CD4-positive, alpha-beta T cell treated with Interleukin-15 for 1 hour (primary cell): Measurements from ENCODE around the gene ZFPM1.

ENCODE experiments used
- DNase-seq: peaks from one replicate; pipeline ENCODE4 v3.0.0-alpha.2; 2020

The ZFPM1 gene

DNA sequence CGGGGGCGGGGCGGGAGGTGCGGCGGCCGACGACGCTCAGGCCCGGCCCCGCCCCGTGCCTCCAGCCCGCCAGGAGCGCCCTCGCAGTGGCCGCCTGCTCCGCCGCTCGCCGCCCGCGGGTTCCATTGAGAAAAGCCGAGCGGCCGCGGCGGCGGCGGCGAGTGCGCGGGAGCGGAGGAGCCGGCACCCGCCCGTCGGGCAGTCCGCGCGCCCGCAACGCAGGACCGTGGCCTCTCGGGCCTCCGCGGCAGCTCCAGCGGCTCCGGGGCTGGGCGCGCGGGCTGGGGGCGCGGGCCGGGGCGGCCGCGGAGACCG is at the start of gene ZFPM1:
Gene ZFPM1, plus strand, starts transcription at position 64 of the 315 bp plus-strand sequence. CDS start 359 bp downstream, outside the sequence.
- DNase-seq: no peak

DNA sequence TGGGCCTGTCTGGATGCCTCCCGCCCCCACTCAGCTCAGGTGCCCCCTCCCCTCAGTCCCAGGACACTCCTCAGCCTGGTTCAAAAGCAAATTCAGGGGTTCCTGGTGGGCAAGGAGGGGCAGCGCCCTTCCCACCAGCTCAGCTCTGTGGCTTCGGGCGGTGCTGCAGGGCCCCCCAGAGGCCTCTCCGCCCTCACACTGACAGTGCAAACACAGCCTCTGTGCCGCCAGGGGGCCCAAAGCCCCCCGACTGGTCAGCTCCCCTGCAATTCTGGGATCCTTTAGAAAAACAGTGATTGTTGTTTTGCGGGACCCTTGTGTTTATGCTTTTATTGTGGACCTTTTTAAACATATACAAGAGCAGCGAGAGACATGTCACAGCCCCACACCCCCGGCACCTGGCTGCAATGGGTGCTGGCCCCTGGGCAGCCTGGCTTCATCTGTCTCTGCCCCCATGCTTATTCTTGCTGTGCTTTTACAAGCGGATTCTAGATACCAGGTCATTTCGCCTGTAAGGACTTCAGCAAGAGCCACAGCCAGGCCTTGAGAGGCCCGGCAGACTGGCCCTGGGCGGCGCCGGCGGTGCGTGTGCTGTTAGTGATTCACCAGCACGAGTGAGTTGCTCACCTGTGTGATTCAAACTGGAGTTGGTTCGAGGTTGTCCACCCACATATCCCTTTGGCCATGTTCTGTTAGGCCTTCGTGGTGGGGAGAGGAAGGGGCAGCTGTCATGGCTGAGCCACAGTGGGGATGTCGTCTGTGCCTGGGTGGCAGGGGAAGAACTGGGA is 49.1 kb upstream of the ZFPM1 start:
- no peak for DNase-seq

DNA sequence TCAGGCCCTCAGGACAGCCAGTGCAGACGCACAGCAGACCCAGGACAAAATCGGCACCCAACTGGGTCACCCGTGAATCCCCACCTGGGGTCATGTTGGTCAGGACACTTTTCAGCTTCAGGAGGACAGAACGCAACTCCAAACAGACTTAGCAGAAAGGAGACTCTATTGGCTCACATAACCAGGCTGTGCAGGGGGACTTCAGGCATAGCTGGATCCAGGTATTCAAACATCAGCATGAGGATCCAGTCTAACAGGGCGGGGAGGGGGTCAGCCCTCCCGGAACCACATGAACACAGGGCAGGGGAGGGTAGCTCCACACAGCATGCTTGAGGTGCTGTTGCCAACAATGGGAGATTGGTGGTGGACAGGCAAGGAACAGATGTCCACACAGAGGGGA is 48.3 kb upstream of the ZFPM1 start:
- DNase-seq: no peak

DNA sequence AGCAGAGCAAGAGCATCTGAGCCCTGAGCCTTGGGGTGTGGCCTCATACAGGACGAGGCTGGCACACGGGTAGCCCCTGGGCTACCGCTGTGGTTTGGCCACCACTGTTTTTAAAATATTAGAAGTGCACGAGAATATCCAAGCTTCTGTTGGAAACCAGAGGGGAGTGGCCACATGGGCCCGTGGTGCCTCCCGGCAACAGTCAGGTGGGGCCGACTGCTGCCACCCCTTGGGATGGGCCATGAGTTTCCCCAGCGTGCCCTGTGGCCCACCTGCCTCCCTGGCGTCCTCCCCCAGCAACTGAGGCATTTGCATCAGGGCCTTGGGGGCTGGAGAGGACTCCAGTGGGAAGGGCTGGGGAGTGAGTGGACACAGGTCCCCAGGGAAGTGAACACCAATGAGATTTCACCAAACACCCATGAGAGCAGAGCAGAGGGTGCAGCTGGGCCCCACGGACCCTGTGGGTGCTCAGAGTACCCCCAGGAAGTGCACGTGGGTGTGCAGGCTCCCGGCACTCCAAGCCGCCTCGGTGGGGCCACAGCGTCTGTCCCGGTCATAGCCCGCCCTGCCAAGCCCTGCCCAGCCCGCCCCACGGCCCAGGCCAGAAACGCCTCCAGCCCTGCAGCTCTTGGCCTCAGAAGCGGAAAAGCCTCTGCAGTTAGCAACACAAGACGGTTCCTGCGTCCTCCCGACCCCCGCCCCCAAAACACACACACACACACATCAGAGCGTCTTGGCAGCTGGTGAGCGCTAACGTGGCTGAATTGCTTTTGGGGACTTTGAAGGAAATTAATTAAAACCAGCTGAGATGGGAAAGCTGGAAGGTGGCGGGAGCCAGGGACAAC is 47.6 kb upstream of the ZFPM1 start:
- no peak for DNase-seq

DNA sequence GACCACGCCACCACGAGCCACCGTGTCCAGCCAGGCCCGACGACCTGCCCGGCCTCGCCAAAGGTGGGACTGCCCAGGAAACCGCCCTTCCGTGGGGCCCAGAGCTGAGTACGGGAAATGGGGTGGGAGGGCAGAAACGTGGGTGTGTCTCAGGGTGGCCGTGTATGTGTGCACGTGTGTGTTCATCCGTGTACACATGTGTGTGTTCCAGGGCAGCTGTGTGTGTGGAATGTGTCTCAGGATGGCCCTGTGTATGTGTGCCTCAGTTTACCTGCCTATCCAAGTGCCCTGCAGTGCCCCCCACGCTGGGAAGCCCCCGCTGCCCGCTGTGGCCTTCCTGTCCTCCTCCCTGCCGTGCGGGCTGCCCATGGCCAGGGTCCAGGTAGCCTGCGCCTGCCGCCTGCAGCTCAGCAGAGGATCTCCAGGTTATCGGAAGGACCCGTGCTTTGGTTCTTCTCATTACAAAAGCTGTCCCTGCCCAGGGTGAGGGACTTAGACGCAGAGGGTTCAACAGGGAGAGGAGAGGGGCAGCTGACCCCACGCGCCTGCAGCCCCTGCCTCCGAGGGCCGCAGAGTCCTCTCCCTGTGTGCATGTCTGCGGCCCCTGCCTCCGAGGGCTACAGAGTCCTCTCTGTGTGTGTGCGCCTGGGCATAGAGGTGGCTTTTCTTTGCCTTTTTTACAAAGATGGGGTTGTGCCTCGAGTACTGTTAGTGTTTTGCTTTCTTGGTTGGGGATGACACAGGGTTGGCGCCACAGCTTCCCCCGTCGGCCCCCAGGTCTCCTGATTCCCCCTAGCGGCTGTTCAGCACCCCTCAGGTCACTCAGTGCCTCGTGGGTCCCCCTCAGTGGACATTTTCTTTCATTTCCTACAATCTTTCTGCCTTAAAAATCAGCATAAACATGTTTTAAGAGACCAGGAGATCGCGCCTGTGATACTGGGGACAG is 46.7 kb upstream of the ZFPM1 start:
- DNase-seq: no peak

DNA sequence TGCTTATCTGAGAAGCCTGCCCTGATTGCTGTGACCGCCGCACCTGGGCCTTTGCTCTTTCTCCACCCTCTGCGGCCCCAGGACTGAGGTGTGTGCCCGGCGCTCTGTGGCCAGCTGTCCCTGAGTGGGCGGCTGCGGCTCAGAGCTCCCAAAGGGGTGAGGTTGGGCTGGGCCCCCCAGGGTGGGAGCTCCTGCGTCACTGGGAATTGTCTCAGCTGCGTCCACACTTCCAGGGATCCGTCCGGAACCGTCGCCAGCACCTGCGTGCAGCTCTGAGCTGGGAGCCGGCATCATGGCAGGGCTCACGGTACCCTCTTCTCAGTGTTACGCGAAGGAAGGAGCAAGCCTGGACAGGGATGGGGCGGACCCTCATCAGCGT is 46.0 kb upstream of the ZFPM1 start:
- DNase-seq: no peak

DNA sequence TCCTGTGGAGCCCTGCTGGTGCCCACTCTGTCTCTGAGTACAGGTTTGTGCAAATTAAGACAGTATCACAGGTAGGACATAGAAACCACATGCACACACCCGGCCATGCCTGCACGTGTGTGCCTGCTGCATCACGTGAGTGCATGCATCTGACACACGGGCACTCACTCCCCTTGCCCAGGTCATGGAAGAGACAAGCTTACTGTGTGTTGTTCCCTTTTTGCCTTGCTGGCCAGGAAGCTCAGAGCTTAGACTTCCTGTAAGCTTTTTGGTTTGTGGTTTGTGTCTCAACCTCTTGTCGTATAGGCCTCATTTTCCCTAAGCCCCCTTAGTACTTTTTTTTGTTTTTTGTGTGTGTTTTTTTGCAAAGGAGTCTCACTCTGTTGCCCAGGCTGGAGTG is 45.3 kb upstream of the ZFPM1 start:
- peak; percentile 43 for DNase-seq

DNA sequence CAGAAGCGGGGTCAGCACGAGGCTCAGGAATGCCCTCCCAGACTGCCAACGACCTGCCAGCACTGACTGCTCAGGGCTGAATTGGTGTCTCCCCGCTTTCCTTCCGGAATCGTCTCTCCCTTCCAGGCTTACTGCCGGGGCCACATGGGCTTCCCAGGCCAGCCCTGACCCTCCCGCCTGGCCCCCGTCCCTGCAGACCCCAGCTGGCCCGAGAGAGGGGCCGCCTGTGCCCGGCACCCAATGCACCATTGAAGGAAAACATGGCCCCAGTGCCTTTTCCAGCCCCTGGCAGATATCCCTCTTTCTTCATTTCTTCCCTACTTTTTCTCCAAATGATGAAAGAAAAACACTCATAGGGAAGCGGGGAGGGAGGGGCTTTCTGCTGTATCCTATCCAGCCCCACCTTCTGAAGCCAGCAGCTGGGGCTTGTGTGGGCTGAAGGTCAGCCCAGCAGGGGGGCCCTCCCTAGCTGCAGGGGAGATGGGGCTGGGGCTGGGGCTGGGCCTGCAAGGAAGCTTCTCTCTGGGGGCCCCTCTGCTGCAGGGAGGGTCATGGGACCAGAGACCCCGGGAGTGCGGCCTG is 44.4 kb upstream of the ZFPM1 start:
- DNase-seq: no peak

DNA sequence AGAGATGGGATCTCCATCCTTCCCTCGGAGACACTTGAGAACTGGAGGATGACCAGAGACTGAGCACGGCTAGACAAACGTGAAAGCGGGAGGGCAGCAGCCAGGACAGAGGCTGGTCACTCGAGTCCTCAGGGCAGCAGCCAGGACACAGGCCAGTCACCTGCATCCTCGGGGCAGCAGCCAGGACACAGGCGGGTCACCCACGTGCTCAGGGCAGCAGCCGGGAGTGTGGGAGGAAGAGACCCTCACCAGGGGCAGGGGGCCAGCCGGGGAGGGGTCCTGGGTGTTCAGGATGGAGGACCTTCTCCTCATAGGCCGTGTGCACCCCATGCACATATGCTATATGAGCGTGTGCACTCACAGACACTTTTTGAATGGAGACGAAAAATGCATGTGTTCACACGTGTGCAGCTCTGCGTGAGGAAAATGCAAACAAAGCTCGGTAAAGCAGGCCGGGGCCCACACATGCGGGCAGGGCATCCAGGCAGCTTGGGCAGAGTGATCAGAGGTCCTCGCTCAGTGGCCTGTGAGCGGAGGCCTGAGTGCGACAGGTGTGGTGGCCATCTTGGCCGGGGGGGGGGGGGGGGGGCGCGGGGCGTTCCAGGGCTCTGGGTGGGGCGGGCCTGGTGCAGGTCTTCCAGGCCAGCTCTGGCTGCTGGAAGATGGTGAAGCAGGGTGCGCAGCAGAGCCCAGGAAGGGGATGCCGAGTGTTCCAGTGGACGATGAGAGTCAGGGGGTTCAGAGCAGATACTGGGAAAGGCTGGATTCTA is 43.6 kb upstream of the ZFPM1 start:
- no peak for DNase-seq

DNA sequence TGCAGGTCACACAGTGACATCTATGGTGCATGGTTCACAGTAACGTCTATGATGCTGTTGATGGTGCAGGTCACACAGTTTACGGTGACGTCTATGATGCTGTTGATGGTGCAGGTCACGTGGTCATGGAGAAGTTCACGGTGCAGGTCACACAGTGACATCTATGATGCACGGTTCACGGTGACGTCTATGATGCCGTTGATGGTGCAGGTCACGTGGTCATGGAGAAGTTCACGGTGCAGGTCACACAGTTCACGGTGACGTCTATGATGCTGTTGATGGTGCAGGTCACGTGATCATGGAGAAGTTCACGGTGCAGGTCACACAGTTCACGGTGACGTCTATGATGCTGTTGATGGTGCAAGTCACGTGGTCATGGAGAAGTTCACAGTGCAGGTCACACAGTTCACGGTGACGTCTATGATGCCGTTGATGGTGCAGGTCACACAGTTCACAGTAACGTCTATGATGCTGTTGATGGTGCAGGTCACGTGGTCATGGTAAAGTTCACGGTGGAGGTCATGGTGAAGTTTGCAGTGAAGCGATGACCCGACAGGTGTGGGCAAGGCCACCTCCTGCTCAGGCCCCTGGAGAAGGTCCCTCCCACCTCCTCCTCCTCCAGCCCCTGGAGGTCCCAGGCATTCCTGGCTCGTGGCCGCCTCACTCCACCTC is 42.6 kb upstream of the ZFPM1 start:
- DNase-seq: peak; percentile 67

DNA sequence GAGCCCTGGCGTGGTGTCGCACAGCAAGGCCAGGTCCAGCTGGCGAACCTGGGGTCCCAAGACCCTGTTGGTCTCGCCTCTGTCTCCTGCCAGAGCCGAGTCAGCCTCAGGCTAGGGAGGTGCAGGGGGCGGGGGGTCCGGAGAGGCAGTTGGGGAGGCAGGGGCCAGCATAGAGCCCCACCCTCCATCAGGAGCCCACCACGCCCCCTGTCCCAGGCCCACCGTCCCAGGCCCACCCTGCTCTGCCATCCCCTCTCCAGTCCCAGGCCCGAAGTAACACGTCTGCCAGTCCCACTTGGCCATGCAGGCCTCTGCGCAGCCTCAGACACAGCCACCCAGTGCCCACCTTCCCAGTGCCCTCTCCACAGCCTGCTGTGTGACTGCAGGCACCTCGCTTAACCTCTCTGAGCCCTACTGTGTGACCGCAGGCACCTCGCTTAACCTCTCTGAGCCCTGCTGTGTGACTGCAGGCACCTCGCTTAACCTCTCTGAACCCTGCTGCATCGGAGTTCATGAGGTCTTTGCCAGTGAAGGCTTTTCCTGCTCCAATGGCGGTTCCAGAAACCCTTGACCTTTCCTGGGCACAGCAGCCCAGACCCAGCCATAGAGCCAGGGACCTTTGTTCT is 41.0 kb upstream of the ZFPM1 start:
- DNase-seq: no peak

DNA sequence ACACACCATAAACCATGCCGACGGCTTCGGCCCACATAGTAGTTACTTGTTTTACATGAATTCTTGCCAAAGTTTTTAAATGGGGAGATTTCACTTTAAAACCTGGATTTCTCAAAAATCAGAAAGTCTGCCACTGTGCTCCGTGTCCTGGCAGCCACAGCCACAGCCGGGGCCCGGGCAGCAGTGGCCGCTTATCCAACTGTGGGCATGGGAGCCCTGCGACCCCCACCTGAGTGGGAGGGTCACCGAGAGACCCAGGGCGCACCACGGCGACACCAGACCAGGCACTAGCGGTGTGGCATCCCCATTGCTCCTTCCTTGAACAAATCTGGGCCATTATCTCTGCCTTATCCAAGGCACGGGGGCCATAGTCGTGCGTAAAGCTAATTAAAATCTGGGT is 40.3 kb upstream of the ZFPM1 start:
- DNase-seq: no peak

DNA sequence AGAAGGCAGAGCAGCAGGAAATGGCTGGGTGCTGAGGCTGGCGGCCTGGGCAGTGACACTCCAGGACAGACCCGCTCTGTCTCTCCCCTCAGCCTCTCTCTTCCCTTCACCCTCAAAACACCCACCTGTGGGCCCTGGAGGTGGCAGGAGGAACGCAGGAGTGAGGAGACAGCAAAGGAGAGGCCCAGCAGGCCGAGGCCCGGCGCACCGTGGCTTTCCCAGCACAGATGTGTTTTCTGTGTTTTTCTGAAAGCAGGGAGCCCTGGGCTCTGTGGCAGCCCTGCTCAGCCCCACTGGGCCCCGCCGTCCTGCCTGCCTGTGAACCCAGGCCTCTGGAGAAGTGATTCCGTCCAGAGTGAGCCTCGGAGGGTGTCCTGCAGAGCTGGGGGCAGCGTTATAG is 39.8 kb upstream of the ZFPM1 start:
- no peak for DNase-seq

DNA sequence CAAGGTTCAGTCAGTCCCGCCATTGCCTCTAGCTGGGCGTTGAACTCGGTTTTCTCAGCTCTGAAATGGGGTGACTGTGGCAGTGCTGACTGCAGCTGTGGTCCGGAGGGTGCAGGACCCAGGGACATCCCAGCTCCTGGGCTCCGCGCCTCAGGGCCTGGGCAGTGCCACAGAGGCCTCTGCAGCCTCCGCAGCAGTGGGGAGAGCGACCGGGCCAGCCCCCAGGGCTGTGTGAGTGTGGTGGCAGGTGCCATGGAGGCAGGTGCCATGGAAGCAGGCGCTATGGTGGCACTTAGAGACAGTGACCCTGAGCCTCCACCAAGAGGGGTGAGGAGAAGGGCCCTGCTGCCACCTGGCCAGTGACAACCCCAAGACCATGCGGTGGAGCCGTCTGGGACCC is 39.4 kb upstream of the ZFPM1 start:
- DNase-seq: no peak

DNA sequence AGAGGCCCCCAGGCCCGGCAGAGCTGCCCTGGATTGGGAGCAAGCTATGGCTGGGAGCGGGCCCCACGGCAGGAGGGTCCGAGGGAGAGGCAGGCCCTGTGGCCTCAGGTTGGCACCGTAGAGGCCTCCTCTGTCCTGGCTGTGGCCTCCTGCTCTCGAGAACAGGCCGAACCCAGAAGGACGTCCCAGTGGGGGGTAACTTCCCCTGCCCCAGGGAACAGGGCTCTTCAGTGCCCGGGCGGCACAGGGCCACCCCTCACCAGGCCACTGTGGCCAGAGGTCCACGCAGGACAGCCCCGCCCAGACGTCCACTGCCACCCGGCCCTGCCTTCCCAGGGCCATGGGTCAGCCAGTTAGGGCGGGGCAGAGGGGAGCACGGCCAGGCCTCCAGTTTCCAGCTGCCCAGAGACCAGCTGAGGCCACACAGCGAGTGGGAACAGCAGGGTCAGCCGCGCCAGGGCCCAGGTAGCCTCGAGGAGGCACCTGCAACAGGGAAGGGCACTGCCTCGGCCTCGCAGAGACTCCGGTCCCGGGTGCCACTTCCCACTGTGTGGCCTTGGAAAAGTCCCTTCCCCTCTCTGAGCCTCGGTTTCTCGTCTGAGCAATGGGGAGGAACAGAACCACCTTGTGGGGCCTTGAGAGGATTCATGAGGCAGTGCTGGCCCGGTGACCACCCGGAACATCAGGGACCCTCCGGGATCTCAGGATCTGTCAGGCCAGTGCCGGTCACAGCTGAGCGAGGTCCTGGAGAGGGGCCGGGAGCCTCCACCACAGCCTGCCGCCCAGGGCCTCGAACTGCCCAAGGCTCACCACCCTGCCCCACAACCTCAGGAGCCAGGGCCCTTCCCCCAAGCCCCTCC is 38.3 kb upstream of the ZFPM1 start:
- DNase-seq: no peak

DNA sequence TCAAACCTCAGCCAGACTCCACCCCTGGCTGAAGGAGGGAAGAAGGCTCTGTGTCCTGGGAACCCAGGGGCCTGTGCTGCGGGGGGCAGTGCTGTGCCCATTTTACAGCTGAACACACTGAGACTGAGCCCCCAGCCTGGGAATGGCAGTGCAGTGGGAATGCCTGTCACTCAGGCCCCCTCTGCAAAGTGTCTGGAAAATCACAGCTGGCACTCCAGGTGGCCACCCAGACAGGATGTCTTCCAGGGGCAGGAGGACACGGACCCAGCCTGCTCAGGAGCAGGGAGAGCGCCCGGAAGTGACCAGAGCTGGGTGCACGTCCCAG is 37.7 kb upstream of the ZFPM1 start:
- DNase-seq: no peak

DNA sequence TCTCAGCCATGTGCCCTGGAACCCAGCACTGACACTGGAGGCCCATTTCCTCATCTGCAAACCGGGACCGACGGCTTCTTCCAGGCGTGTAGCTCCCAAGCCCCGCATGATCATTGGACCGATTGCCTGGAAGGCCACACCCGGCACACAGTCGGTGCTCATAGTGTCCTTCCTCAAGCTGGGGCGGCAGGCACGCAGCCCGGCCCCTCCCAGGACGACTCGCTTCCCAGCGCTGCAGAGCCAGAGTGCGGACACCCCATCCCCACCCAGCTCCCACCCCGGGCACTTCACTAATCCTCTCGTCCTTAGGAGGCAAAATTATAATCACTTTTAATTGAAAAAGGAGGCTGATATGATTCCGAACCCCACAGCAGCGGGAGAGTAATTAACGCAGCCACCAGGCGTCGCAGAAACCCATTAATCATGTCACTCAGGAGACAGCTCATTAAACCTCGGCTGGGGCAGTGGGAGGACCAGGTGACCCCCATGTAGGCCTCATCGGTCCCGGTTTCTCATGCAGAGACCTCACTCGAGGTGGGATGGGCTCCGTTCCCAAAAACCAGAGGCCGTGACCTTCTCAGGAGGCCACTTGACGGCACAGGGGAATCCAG is 37.3 kb upstream of the ZFPM1 start:
- no peak for DNase-seq

DNA sequence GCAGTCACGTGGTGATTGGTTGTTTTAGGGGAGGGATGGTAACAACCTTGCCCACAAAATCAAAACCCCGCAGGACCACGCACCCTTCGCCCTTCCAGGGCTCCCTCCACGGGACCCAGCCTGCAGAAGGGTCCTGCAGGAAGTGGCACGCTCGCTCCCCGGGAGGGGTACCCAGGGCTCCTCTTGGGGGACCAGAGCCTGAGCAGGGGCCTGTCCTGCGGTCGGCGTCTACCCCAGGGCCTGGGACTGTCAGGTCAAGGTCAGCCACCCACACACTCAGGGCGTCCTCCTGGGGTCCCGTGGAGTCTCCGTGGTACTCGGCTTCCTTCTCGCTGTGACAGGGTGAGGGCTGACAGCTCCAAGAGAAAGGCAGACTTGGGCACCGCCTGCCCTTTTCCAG is 36.4 kb upstream of the ZFPM1 start:
- no peak for DNase-seq

DNA sequence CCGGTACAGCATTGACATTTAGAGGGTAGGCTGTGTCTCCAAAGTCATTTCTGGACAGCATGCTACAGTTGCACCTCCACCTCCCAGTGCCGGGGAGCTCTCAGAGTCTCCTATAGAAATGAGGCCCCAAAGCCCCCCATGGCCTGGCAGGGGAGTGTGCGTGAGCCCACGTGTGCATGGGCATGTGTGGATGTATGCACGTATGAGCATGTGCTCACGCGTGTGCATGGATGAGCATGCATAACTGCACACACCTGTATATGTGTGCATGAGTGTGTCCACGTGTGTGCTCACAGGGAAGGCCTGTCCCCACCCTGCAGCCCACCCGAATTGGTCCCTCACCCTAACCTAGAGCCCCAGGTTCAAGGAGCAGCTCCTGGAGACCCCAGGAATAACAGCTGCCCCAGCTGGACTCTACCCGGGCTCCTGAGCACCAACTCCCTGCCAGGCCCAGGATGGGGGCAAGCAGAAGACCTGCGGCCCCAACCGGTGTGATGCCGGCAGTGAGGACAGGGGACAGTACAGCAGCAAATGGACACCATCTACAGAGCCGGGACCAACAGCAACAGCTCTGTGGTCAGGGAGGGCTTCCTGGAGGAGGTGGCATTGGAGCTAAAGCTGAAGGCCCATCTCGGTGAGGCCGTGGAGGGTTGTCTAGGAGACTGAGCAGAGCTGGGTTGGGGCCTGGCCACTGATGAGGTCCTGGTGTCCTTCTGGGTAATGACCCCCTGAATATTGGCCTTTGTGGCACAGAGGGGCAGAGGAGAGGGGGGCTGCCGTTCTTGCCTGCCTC is 35.2 kb upstream of the ZFPM1 start:
- DNase-seq: no peak
